IMR-90 (cell line): Measurements from ENCODE around the gene CDKL4. TPM values are rescaled to one million over a fixed set of nuclear protein-coding genes. Genes with fewer than 3 reads are reported as not detected.

Experiments
- ATAC-seq: fragments of 200-7000 bp; cut with Tn5 transposase; 2 replicates; pipeline ENCODE4 v1.9.1; 2020; ENCODE audit warnings: low read depth, mild to moderate bottlenecking, moderate library complexity
- BruUV-seq: library from RNA; stranded (reverse); fragments of 400-500 nt; replicated peaks from 2 replicates; lab custom pipeline; 2021; lab: Mats Ljungman, UMichigan
- CTCF ChIA-PET: fragments of 300-600 bp; formaldehyde crosslinking; extraction: SDS; loops from one replicate; lab custom pipeline; 2021; ENCODE audit warnings: antibody characterized with exemption; lab: Yijun Ruan, JAX
- POLR2A ChIA-PET: fragments of 300-600 bp; sonication (Branson Sonifier 250); formaldehyde crosslinking; loops from one replicate; lab custom pipeline; 2022; ENCODE audit warnings: antibody characterized with exemption; ENCODE audit not compliant: unreplicated experiment; lab: Charles Lee
- DNase-seq: peaks from one replicate; pipeline ENCODE4 v3.0.0; 2013
- H2AFZ ChIP-seq: replicated peaks from 2 replicates; pipeline ENCODE3; 2013; ENCODE audit warnings: low read length, mild to moderate bottlenecking; ENCODE audit not compliant: poor library complexity
- H2AK5ac ChIP-seq: 2 replicates; pipeline ENCODE4 v1.6.1; 2013; ENCODE audit warnings: low read depth, low read length, inconsistent platforms
- H2AK9ac ChIP-seq: replicated peaks from 2 replicates; pipeline ENCODE3; 2013; ENCODE audit warnings: mild to moderate bottlenecking, low read depth, low read length, moderate library complexity; ENCODE audit not compliant: poor library complexity
- H2BK120ac ChIP-seq: 2 replicates; pipeline ENCODE4 v1.6.1; 2013; ENCODE audit warnings: low read depth, low read length, inconsistent platforms
- H2BK15ac ChIP-seq: 3 replicates; pipeline ENCODE4 v1.6.1; 2013; ENCODE audit warnings: low read depth, low read length, inconsistent platforms
- H2BK20ac ChIP-seq: 2 replicates; pipeline ENCODE4 v1.6.1; 2013; ENCODE audit warnings: low read depth, mild to moderate bottlenecking, inconsistent platforms, low read length, moderate library complexity
- H2BK5ac ChIP-seq: 2 replicates; pipeline ENCODE4 v1.6.1; 2013; ENCODE audit warnings: mild to moderate bottlenecking, low read depth, low read length, inconsistent platforms; ENCODE audit not compliant: poor library complexity, severe bottlenecking
- H3K14ac ChIP-seq: replicated peaks from 2 replicates; pipeline ENCODE4 v1.6.1; 2013; ENCODE audit warnings: low read depth, low read length, inconsistent platforms
- H3K18ac ChIP-seq: 2 replicates; pipeline ENCODE4 v1.6.1; 2013; ENCODE audit warnings: low read depth, low read length, control low read depth
- H3K23ac ChIP-seq: 2 replicates; pipeline ENCODE4 v1.6.1; 2013; ENCODE audit warnings: low read depth, low read length, inconsistent platforms
- H3K27ac ChIP-seq: 2 replicates; pipeline ENCODE4 v1.5.1; 2013; ENCODE audit warnings: mild to moderate bottlenecking, control low read depth, low read length; ENCODE audit not compliant: insufficient read depth
- H3K27me3 ChIP-seq: 2 replicates; pipeline ENCODE4 v1.6.1; 2013; ENCODE audit warnings: low read length; ENCODE audit not compliant: control insufficient read depth, insufficient read depth
- H3K36me3 ChIP-seq: 2 replicates; pipeline ENCODE4 v1.6.1; 2013; ENCODE audit warnings: low read length, mixed read lengths; ENCODE audit not compliant: control insufficient read depth, insufficient read depth
- H3K4ac ChIP-seq: 2 replicates; pipeline ENCODE4 v1.6.1; 2013; ENCODE audit warnings: low read depth, low read length, inconsistent platforms
- H3K4me1 ChIP-seq: 2 replicates; pipeline ENCODE4 v1.6.1; 2013; ENCODE audit warnings: low read length, mixed read lengths; ENCODE audit not compliant: control insufficient read depth, insufficient read depth
- H3K4me2 ChIP-seq: 2 replicates; pipeline ENCODE4 v1.6.1; 2013; ENCODE audit warnings: low read depth, mild to moderate bottlenecking, control low read depth, low read length, moderate library complexity
- H3K4me3 ChIP-seq: 2 replicates; pipeline ENCODE4 v1.5.1; 2013; ENCODE audit warnings: low read depth, mild to moderate bottlenecking, control low read depth, low read length, moderate library complexity; ENCODE audit not compliant: insufficient read depth
- H3K56ac ChIP-seq: 2 replicates; pipeline ENCODE4 v1.6.1; 2013; ENCODE audit warnings: low read length, inconsistent platforms; ENCODE audit not compliant: insufficient read depth; ENCODE audit errors: extremely low read depth
- H3K79me1 ChIP-seq, 2 experiments: 2 replicates each; pipeline ENCODE4 v1.6.1; 2013; ENCODE audit warnings: low read length in 2 of 2, inconsistent platforms in 1 of 2, low read depth in 1 of 2
- H3K9ac ChIP-seq: 2 replicates; pipeline ENCODE4 v1.6.1; 2013; ENCODE audit warnings: low read depth, low read length, control low read depth
- H3K9me1 ChIP-seq: 2 replicates; pipeline ENCODE4 v1.6.1; 2013; ENCODE audit warnings: low read length, inconsistent platforms; ENCODE audit not compliant: insufficient read depth
- H3K9me3 ChIP-seq: 2 replicates; pipeline ENCODE4 v1.6.1; 2013; ENCODE audit warnings: low read length; ENCODE audit not compliant: control insufficient read depth, insufficient read depth
- H4K20me1 ChIP-seq: 2 replicates; pipeline ENCODE4 v1.6.1; 2013; ENCODE audit warnings: low read length, inconsistent platforms; ENCODE audit not compliant: insufficient read depth
- H4K5ac ChIP-seq: 2 replicates; pipeline ENCODE4 v1.6.1; 2013; ENCODE audit warnings: mild to moderate bottlenecking, low read depth, low read length, control low read depth
- H4K8ac ChIP-seq, 2 experiments: 2 replicates each; pipeline ENCODE4 v1.6.1; 2013; ENCODE audit warnings: low read depth in 2 of 2, low read length in 2 of 2, control low read depth in 1 of 2, inconsistent platforms in 1 of 2
- H4K91ac ChIP-seq: 2 replicates; pipeline ENCODE4 v1.6.1; 2013; ENCODE audit warnings: low read depth, low read length, inconsistent platforms; ENCODE audit not compliant: insufficient read depth
- BHLHE40 ChIP-seq: fragments of 150-350 bp; IDR thresholded peaks from 2 replicates; pipeline ENCODE4 v1.6.1; 2016; ENCODE audit warnings: mild to moderate bottlenecking, low read depth, low read length
- CEBPB ChIP-seq: IDR thresholded peaks from 2 replicates; pipeline ENCODE4 v1.6.1; 2012; ENCODE audit warnings: low read depth, low read length, improper control_type of control experiment
- FOS ChIP-seq: fragments of 150-350 bp; IDR thresholded peaks from 2 replicates; pipeline ENCODE4 v1.6.1; 2016; ENCODE audit warnings: low read depth, low read length
- MAFK ChIP-seq: IDR thresholded peaks from 2 replicates; pipeline ENCODE4 v1.6.1; 2012; ENCODE audit warnings: low read depth, low read length, improper control_type of control experiment
- MAZ ChIP-seq: IDR thresholded peaks from 2 replicates; pipeline ENCODE4 v1.6.1; 2012; ENCODE audit warnings: low read depth, mild to moderate bottlenecking, low read length, improper control_type of control experiment, moderate library complexity, borderline replicate concordance
- MXI1 ChIP-seq: IDR thresholded peaks from 2 replicates; pipeline ENCODE4 v1.6.1; 2012; ENCODE audit warnings: low read depth, mild to moderate bottlenecking, low read length, moderate library complexity, borderline replicate concordance
- NFE2L2 ChIP-seq: fragments of 150-350 bp; IDR thresholded peaks from 2 replicates; pipeline ENCODE4 v1.6.1; 2016; ENCODE audit warnings: low read depth, mild to moderate bottlenecking, low read length
- POLR2A ChIP-seq: IDR thresholded peaks from 2 replicates; pipeline ENCODE4 v1.6.1; 2012; ENCODE audit warnings: mild to moderate bottlenecking, low read depth, low read length
- RAD21 ChIP-seq: IDR thresholded peaks from 2 replicates; pipeline ENCODE4 v1.6.1; 2012; ENCODE audit warnings: low read length, improper control_type of control experiment
- RCOR1 ChIP-seq: IDR thresholded peaks from 2 replicates; pipeline ENCODE4 v1.6.1; 2012; ENCODE audit warnings: mild to moderate bottlenecking, low read length, improper control_type of control experiment; ENCODE audit not compliant: insufficient replicate concordance
- RFX5 ChIP-seq: IDR thresholded peaks from 2 replicates; pipeline ENCODE4 v1.8.0; 2012; ENCODE audit warnings: low read depth, mild to moderate bottlenecking, low read length, moderate library complexity
- SMC3 ChIP-seq: fragments of 150-350 bp; IDR thresholded peaks from 2 replicates; pipeline ENCODE4 v1.6.1; 2016; ENCODE audit warnings: low read depth, mild to moderate bottlenecking, antibody characterized with exemption, low read length, moderate library complexity
- WGBS, 2 experiments: methylation state at CpG; one replicate each; pipeline versions ENCODE4 v1.1.5 to v1.1.7; 2013; ENCODE audit warnings: missing lambda C conversion rate in 2 of 2; ENCODE audit not compliant: insufficient read length in 1 of 2; ENCODE audit errors: extremely low coverage in 2 of 2; 5-methylcytosine and 5-hydroxymethylcytosine counted together
- dilution Hi-C: fragments of 300-500 bp; cut with HindIII; formaldehyde crosslinking; loops from one replicate; pipeline ENCODE4 v1.14.3; 2018; ENCODE audit warnings: low sequenced_read_pairs; ENCODE audit not compliant: unreplicated experiment
- in situ Hi-C: fragments of 300-500 bp; cut with MboI; formaldehyde crosslinking; loops from 3 replicates; pipeline ENCODE4 v1.14.3; 2019; ENCODE audit warnings: low sequenced_read_pairs, inconsistent platforms, mixed read lengths
- intact Hi-C: fragments of 100-400 bp; cut with micrococcal nuclease; formaldehyde crosslinking; loops from 2 replicates; pipeline ENCODE4 v1.10.0; 2022
- polyA plus RNA-seq, 3 experiments: library from polyadenylated mRNA; depleted of rRNA; stranded (reverse); fragments of >200 nt; gene quantifications; 2 replicates each; pipeline ENCODE4 v1.2.3, GENCODE V29; 2012; ENCODE audit warnings: low replicate concordance in 1 of 3
- total RNA-seq: library from RNA; depleted of rRNA; stranded (reverse); fragments of >200 nt; gene quantifications from 2 replicates; pipeline ENCODE4 v1.2.3, GENCODE V29; 2012
- TF ChIP-seq, protein P1 (sequence below): fragments of 150-350 bp; IDR thresholded peaks from 2 replicates; pipeline ENCODE4 v1.6.1; 2016; ENCODE audit warnings: low read depth, mild to moderate bottlenecking, low read length, moderate library complexity, borderline replicate concordance
- TF ChIP-seq, protein P2 (sequence below): fragments of 150-350 bp; IDR thresholded peaks from 2 replicates; pipeline ENCODE4 v1.6.1; 2017; ENCODE audit warnings: mild to moderate bottlenecking, antibody characterized with exemption, low read length, low read depth

Gene CDKL4
- total and polyA plus RNA-seq, 2 of the 4 experiments (the other 2 are of a cell fraction), result not detected

DNA sequence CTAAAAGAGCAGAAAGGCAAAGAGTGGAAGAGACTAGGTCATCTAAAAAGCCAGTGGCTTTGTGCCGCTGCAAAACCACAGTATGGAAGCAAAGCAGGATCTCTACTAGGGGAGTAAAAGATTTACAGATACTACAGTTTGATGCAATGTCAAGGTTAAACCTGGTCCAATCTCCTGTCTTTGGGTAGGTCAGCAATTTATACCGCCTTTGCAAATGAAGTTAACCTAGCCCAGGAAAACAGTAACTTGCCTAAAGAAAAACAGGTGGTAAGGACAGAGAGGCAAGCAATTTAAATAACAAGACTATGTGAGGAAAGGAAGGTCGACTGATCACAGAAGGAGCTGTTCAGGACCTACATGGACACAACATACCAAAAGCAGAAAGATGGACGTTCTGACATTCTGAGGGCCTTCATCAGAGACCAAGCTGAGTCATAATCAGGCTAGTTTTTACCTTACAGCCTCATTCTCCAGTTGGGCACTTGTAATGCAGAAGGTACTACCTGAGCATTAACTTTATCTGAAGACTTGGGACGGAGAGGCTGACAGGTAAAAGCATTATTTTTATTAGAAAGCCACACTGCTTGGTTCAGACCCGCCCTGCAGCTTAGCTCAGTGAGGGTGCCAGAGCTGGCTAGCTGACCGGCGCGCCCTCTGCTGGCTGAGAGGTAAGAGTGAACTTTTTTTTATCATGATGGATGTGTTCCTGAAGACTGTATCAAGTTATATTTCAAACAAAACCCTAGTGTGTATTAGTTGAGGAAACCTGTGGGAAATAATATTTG lies 15.9 kb downstream of the CDKL4 start (continued):
- TF ChIP-seq, protein P1, sequence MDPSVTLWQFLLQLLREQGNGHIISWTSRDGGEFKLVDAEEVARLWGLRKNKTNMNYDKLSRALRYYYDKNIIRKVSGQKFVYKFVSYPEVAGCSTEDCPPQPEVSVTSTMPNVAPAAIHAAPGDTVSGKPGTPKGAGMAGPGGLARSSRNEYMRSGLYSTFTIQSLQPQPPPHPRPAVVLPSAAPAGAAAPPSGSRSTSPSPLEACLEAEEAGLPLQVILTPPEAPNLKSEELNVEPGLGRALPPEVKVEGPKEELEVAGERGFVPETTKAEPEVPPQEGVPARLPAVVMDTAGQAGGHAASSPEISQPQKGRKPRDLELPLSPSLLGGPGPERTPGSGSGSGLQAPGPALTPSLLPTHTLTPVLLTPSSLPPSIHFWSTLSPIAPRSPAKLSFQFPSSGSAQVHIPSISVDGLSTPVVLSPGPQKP, result no peak

DNA sequence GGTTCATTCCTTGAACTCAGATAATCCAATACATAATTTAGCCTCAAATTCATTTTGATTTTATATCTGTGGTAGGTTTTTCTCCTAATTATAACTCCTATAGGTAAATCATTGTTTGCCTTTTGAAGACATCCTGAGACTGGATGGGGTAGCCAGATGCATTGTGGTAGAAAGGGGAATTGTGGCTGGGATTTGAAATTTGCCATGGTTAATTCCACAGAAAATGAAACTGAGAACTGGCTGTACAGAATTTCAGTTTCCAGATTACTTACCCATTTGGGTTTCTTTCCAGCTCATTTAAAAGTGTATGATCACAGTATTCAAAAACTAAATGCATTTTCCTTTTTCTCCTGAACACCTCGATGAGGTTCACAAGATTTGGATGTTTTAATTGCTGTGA lies 18.2 kb downstream of the CDKL4 start:
- BruUV-seq, result no TSS peak
- H3K9ac ChIP-seq, result no peak overlapping the region
- no peak overlapping the region for H3K14ac ChIP-seq
- H2AFZ ChIP-seq, result no peak overlapping the region
- no peak overlapping the region for H2BK5ac ChIP-seq
- H3K27me3 ChIP-seq, result no peaks in the 10 kb centered on the region
- no peak overlapping the region for H2AK9ac ChIP-seq
- no peaks in the 10 kb centered on the region for H3K9me1 ChIP-seq
- H4K5ac ChIP-seq, result no peak overlapping the region
- H3K4me2 ChIP-seq, result no peak overlapping the region
- H2BK15ac ChIP-seq, result no peak overlapping the region
- no peaks in the 10 kb centered on the region for H3K79me1 ChIP-seq
- in situ Hi-C loops, result loop anchor here (5.0 to 10.0 kb wide), 2 partner anchors 163 to 281 kb away; no protein-coding TSS in a partner anchor
- no peak overlapping the region for H2BK120ac ChIP-seq
- ATAC-seq (no peak), DNase-seq (no peak)
- H4K91ac ChIP-seq, result no peak overlapping the region
- no peaks in the 10 kb centered on the region for H3K36me3 ChIP-seq
- WGBS, 2 experiments, result no CpG with 5 or more reads among the region's 1 CpG
- H3K4me1 ChIP-seq, result 0 out of 2 replicates have a peak, but pooled peaks cover 1% of the 10 kb centered on the region
- no peak overlapping the region for H3K18ac ChIP-seq
- no peak overlapping the region for H3K4ac ChIP-seq
- no peak overlapping the region for H3K4me3 ChIP-seq
- ChIA-PET POLR2A (no interaction called here), CTCF (no interaction called here)
- dilution Hi-C loops, result no loop called here
- H2AK5ac ChIP-seq, result no peak overlapping the region
- H3K27ac ChIP-seq, result no peak overlapping the region
- intact Hi-C loops, result no loop called here
- no peak overlapping the region for H4K8ac ChIP-seq
- no peak overlapping the region for H3K23ac ChIP-seq
- H4K20me1 ChIP-seq, result no peaks in the 10 kb centered on the region
- no peak overlapping the region for H2BK20ac ChIP-seq
- no peak overlapping the region for H3K56ac ChIP-seq
- H3K9me3 ChIP-seq, result no peaks in the 10 kb centered on the region
- TF ChIP-seq SMC3 (no peak), NFE2L2 (no peak), MAZ (no peak), POLR2A (no peak), CEBPB (no peak), RAD21 (no peak), RCOR1 (no peak), BHLHE40 (no peak), RFX5 (no peak), FOS (no peak), MAFK (no peak), MXI1 (no peak)
- TF ChIP-seq, protein P2, sequence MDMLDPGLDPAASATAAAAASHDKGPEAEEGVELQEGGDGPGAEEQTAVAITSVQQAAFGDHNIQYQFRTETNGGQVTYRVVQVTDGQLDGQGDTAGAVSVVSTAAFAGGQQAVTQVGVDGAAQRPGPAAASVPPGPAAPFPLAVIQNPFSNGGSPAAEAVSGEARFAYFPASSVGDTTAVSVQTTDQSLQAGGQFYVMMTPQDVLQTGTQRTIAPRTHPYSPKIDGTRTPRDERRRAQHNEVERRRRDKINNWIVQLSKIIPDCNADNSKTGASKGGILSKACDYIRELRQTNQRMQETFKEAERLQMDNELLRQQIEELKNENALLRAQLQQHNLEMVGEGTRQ, result no peak
